Fibroblast of lung (primary cell): ENCODE results near the gene PLPPR2. TPM values are rescaled to one million over a fixed set of nuclear protein-coding genes. Genes with fewer than 3 reads are reported as not detected.

Source experiments
- DNase-seq, 2 donors: peaks; one replicate each; pipeline versions ENCODE4 v3.0.0 to v3.0.0-alpha.2; 2010; ENCODE audit warnings: low read depth in 2 of 2
- H2AFZ ChIP-seq: 2 replicates; pipeline ENCODE4 v1.5.1; 2012; ENCODE audit warnings: low read length, control low read depth, inconsistent platforms
- H3K27ac ChIP-seq: 2 replicates; pipeline ENCODE4 v1.5.1; 2011; ENCODE audit warnings: low read length, control low read depth; ENCODE audit not compliant: insufficient read depth
- H3K27me3 ChIP-seq: 2 replicates; pipeline ENCODE4 v1.5.1; 2011; ENCODE audit warnings: mild to moderate bottlenecking, low read length; ENCODE audit not compliant: control insufficient read depth, insufficient read depth
- H3K36me3 ChIP-seq: 2 replicates; pipeline ENCODE4 v1.5.1; 2011; ENCODE audit warnings: low read length; ENCODE audit not compliant: control insufficient read depth, insufficient read depth
- H3K4me1 ChIP-seq: 2 replicates; pipeline ENCODE4 v1.5.1; 2011; ENCODE audit warnings: low read length; ENCODE audit not compliant: control insufficient read depth, insufficient read depth; ENCODE audit errors: extremely low read depth
- H3K4me2 ChIP-seq: 2 replicates; pipeline ENCODE4 v1.5.1; 2011; ENCODE audit warnings: low read length, control low read depth; ENCODE audit not compliant: insufficient read depth; ENCODE audit errors: extremely low read depth
- H3K4me3 ChIP-seq, 4 experiments: fragments of 200-600 bp in 1 of 4; sonication (generic) in 1 of 4; replicated peaks in 1 of 4; 2 replicates each; pipeline ENCODE4 v1.5.1; 2011 to 2016; ENCODE audit warnings: low read length in 4 of 4, low read depth in 3 of 4, mild to moderate bottlenecking in 3 of 4, control low read depth in 2 of 4, inconsistent platforms in 1 of 4, mixed read lengths in 1 of 4; ENCODE audit not compliant: insufficient read depth in 1 of 4; ENCODE audit errors: control extremely low read depth in 1 of 4
- H3K79me2 ChIP-seq: 2 replicates; pipeline ENCODE4 v1.5.1; 2012; ENCODE audit warnings: mild to moderate bottlenecking, low read length, inconsistent platforms; ENCODE audit not compliant: control insufficient read depth, insufficient read depth
- H3K9ac ChIP-seq: 2 replicates; pipeline ENCODE4 v1.5.1; 2011; ENCODE audit warnings: mild to moderate bottlenecking, low read length, control low read depth; ENCODE audit not compliant: insufficient read depth
- H3K9me3 ChIP-seq: 2 replicates; pipeline ENCODE4 v1.5.1; 2012; ENCODE audit warnings: low read depth, low read length; ENCODE audit not compliant: control insufficient read depth, insufficient read depth
- H4K20me1 ChIP-seq: 2 replicates; pipeline ENCODE4 v1.5.1; 2011; ENCODE audit warnings: low read length; ENCODE audit not compliant: control insufficient read depth, insufficient read depth; ENCODE audit errors: extremely low read depth
- CTCF ChIP-seq, 2 donors: IDR thresholded peaks in 1 of 2; conservative IDR thresholded peaks in 1 of 2; 1 replicate in 1 of 2; 2 replicates in 1 of 2; pipeline ENCODE4 v1.5.1; 2011 to 2012; ENCODE audit warnings: low read length in 2 of 2, control low read depth in 1 of 2, inconsistent platforms in 1 of 2, low read depth in 1 of 2, mild to moderate bottlenecking in 1 of 2
- EZH2 ChIP-seq: IDR thresholded peaks from 2 replicates; pipeline ENCODE4 v1.5.1; 2012; ENCODE audit warnings: low read length, control low read depth, mild to moderate bottlenecking; ENCODE audit errors: missing control alignments
- polyA plus RNA-seq, 2 donors: library from polyadenylated mRNA; depleted of rRNA in 1 of 2; stranded (reverse) in 1 of 2; unstranded in 1 of 2; fragments of >200 nt; gene quantifications; 2 replicates each; pipeline ENCODE4 v1.2.1, GENCODE V29; 2011 to 2012; ENCODE audit warnings: missing spikeins in 1 of 2
- total RNA-seq: library from RNA; depleted of rRNA; stranded (reverse); fragments of >200 nt; gene quantifications from 2 replicates; pipeline ENCODE4 v1.2.1, GENCODE V29; 2014

Gene PLPPR2
- total and polyA plus RNA-seq, 2 donors (not counting 1 experiment from before 2014, with no cell fraction given), result 13.0 to 21.2 TPM

- peak overlapping the region; percentile 88 for H3K4me2 ChIP-seq
- H3K79me2 ChIP-seq, result peaks cover 3% of the 10 kb centered on the region
- H4K20me1 ChIP-seq, result no peaks in the 10 kb centered on the region
- H3K9me3 ChIP-seq, result no peaks in the 10 kb centered on the region
- no peaks in the 10 kb centered on the region for H3K27me3 ChIP-seq
- no peaks in the 10 kb centered on the region for H3K36me3 ChIP-seq
- peak overlapping the region; percentile 68 to 77 (median 69) for H3K4me3 ChIP-seq
- H3K9ac ChIP-seq, result no peak overlapping the region
- TF ChIP-seq EZH2 (no peak), CTCF (conservative IDR thresholded peaks at IDR 0.05 in 1 of 2, IDR thresholded peaks at IDR 0.05 in 1 of 2; ENCODE audit: low read depth in 1 of 2, low read length in 2 of 2) (no peak)
- no peak for DNase-seq
- H3K27ac ChIP-seq, result no peak overlapping the region
- H2AFZ ChIP-seq, result no peak overlapping the region
- peaks cover 29% of the 10 kb centered on the region for H3K4me1 ChIP-seq
Observed at GRCh38 chr19:11373885-11374432, 18.7 kb downstream of the PLPPR2 start.

- Histone ChIP-seq H3K36me3 (no peaks in the 10 kb centered on the region), H3K79me2 (peaks cover 3% of the 10 kb centered on the region), H3K4me3 (peak within 1 kb of the TSS; percentile 68 to 77 (median 69)), H3K27ac (peak within 1 kb of the TSS; percentile 77), H3K9me3 (no peaks in the 10 kb centered on the region), H3K27me3 (no peaks in the 10 kb centered on the region), H4K20me1 (no peaks in the 10 kb centered on the region), H2AFZ (peak within 1 kb of the TSS; percentile 93), H3K4me2 (peak within 1 kb of the TSS; percentile 96), H3K9ac (peak within 1 kb of the TSS; percentile 75), H3K4me1 (peaks cover 29% of the 10 kb centered on the region)
- peak; percentile 99 to 100 for DNase-seq
- TF ChIP-seq CTCF (conservative IDR thresholded peaks at IDR 0.05 in 1 of 2, IDR thresholded peaks at IDR 0.05 in 1 of 2; ENCODE audit: low read depth in 1 of 2, low read length in 2 of 2) (no peak), EZH2 (no peak)
Observed at GRCh38 chr19:11374433-11375142, 19.4 kb downstream of the PLPPR2 start, which contains the start of gene SWSAP1. Gene SWSAP1 (plus strand): TSS chr19:11374666. CDS start chr19:11374681, 15 bp downstream.

GRCh38 chr19:11375143-11375948, 20.1 kb downstream of the PLPPR2 start:
- peak overlapping the region; percentile 4 for H2AFZ ChIP-seq
- H3K4me2 ChIP-seq, result peak overlapping the region; percentile 96
- H3K9me3 ChIP-seq, result no peaks in the 10 kb centered on the region
- no peak for DNase-seq
- peaks cover 7% of the 10 kb centered on the region for H3K79me2 ChIP-seq
- no peaks in the 10 kb centered on the region for H3K27me3 ChIP-seq
- H3K4me1 ChIP-seq, result peaks cover 29% of the 10 kb centered on the region
- H3K27ac ChIP-seq, result peak overlapping the region; percentile 77
- H3K9ac ChIP-seq, result peak overlapping the region; percentile 30
- TF ChIP-seq EZH2 (no peak), CTCF (conservative IDR thresholded peaks at IDR 0.05 in 1 of 2, IDR thresholded peaks at IDR 0.05 in 1 of 2; ENCODE audit: low read depth in 1 of 2, low read length in 2 of 2) (no peak)
- no peaks in the 10 kb centered on the region for H4K20me1 ChIP-seq
- H3K36me3 ChIP-seq, result no peaks in the 10 kb centered on the region
- peak overlapping the region; percentile 30 to 69 (median 55) for H3K4me3 ChIP-seq
